A549 treated with AZD9567 at 1 μM for 4 hours (cell line): Measurements from ENCODE around the gene RNASE13. TPM values are rescaled to one million over a fixed set of nuclear protein-coding genes. Genes with fewer than 3 reads are reported as not detected.

Experiments used
- total RNA-seq: library from RNA; stranded (reverse); fragments of 200-300 nt; extraction: Qiagen RNA extraction; gene quantifications from 5 replicates; pipeline ENCODE4 v1.2.3, GENCODE V29; 2022; ENCODE audit not compliant: insufficient read depth

The RNASE13 gene, protein sequence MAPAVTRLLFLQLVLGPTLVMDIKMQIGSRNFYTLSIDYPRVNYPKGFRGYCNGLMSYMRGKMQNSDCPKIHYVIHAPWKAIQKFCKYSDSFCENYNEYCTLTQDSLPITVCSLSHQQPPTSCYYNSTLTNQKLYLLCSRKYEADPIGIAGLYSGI
- not detected in 5 replicates for total RNA-seq

DNA sequence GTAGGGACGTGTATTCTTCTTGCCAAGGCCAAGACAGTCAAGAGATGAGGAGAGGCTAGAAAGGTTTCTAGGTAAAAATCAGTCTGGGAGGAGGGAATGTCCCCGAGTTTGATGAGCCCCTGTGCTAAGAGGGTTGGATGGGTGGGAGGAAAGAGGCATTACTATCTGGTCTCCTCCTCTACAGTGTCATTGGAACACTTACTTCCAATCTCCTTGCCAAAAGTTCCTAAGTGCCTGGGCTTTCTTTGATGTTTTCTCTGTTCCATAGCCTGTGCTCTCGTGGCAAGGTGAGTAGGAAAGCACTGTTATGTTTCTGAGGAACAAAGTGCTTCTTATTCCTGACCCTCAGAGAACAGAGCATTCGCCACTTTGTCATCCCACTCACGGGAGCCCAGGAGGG is at the start of gene RNASE13:
Gene RNASE13 (minus strand): TSS at position 101 of the 400 bp plus-strand sequence. CDS start 519 bp downstream, outside the sequence.

DNA sequence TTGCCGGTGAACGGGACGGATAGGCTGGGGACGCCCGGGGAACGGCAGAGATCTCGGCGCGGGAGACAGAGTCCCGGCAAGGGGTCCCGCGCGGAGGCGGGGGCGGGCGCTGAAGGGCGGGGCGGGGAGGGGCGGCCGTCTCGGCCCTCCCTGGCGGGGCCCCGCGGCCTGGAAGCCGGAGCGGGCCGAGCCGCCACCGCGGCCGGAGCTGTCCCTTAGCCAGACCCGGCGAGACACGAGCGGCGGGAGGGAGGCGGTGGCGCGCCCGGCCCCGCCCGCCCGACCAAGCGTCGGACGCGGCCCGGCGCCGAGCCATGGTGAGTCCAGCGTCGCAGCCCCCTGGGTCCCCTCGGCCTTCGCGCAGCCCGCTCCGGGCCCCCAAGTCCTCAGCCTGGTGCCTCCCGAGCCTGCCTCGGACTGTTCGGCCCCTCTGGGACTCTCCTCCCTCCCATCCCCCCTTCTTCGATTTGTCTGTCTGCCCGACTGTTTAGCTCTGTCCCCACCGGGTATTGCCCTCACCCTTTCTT is 35.5 kb upstream of the RNASE13 start, which contains the start of gene ARHGEF40:
Gene ARHGEF40 (plus strand): TSS at position 222 of the 527 bp plus-strand sequence. CDS start 93 bp downstream, at position 315.

DNA sequence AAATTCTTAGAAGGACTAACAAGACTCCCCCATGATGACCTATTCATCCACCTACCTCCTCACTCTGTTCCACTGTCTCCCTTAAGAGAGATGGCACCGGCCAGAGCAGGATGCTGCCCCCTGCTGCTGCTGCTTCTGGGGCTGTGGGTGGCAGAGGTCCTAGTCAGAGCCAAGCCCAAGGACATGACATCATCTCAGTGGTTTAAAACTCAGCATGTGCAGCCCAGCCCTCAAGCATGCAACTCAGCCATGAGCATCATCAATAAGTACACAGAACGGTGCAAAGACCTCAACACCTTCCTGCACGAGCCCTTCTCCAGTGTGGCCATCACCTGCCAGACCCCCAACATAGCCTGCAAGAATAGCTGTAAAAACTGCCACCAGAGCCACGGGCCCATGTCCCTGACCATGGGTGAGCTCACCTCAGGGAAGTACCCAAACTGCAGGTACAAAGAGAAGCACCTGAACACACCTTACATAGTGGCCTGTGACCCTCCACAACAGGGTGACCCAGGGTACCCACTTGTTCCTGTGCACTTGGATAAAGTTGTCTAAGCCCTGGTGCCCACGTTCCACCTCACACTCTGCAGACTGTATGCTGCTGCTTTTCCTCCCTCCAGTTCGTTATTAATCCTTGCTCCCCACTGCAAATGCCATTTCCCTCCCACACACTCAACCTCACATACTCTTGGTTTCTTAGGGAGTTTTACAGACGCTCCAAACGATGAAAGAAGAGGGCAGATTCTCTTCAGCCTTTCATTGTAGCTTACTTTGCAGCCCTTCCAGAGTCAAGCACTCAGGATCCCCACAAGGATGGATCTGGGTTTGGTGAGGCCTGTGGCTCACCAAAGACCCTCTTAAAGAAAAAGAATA is 23.4 kb upstream of the RNASE13 start, which contains the start of gene RNASE8:
Gene RNASE8 (plus strand): TSS at position 20 of the 873 bp plus-strand sequence. CDS start 71 bp downstream, at position 91.

DNA sequence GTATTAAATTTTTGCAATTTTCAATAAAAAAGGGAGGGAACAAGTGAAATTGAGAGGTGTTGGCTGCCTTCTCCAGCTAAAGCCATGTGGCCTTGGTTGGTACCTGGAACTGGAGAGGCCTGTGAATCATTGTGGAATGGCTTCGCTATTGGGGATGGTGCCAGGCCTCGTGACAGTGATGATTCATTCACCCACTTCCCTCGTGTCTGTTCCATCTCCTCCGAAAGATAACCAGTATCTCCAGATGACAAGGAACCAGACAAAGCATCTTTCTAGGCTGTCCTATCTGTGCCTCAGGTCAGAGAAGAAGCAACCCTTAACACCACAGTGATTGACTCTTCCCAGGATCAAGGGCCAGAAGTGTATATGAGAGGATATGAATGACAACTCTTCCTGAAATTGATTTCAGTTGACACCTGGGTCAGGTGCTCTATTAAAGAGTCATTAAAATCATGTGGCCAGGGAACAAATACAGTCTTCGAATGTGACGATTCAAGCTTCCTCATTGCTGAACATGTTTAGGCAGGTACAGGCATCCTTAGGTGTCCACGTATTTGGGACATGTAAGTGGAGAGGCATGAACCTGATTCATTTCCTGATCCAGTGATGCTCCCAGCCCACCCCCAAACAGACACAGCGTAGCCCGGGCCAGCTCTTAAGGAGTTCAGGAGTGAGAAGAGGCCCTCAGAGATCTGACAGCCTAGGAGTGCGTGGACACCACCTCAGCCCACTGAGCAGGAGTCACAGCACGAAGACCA is 7.2 kb upstream of the RNASE13 start, which contains the start of gene RNASE7:
Gene RNASE7 (plus strand): TSS at position 687 of the 758 bp plus-strand sequence. CDS start 631 bp downstream, outside the sequence.

DNA sequence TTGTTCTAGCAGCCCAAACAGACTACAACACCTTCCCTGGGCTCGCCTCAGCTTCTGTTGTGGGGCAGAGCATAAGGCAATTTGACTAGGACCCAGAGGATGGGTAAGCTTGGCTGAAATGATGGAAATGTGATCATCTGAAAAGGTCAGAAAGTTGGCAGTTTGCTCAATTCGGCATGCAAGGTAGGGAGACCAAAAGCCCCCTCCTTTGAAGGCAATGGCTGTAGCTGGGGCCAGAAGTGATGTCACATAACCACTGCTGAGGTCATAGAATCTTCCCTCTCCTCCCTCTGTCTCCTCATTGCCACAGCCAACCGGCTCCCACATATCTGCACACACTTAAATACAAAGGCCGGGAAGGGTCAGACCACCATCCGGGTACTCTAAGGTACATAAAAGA is 4.7 kb downstream of the RNASE13 start, which contains the start of gene TPPP2:
Gene TPPP2 (plus strand): TSS at position 301 of the 400 bp plus-strand sequence. CDS start 365 bp downstream, outside the sequence.

DNA sequence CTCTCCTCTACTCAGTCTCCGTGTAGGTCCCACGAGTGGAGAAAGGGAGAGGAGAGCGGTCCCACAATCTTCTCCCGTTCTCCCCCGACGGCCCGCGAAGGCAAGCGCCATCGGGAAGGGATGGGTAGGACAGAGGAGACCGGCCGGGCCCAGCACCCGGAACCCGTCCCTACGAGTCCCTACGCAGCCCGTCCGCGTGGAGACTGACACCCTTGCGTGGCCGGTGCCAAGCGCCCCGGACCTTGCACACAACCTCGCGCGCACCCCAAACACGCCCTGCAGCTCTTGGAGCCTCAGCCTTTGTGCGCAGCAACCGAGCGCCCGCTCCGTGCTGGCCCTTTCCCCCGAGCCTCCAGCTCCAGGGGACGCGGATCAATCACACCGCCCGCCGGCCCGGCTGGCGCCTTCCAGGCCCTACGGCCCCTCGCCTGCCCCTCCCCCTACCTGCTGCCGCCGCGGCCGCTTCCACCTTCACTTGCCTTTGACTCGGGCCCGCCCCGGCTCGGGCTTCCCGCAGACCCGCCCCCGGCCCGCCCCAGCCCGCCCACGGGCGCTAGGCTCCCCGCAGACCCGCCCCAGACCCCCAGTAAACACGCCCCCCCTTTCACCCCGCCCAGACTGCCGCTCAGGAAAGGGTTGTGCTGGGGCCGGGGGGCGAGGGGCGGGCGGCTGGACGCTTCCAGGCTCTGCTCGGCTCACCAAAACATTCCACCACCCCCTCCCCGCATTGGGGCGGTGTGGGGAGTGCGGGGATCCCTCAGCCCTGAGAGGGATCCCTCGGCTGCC is 9.8 kb downstream of the RNASE13 start, which contains the start of gene NDRG2:
Gene NDRG2 (minus strand): TSS at position 477 of the 786 bp plus-strand sequence. CDS start 1,746 bp downstream, outside the sequence.

DNA sequence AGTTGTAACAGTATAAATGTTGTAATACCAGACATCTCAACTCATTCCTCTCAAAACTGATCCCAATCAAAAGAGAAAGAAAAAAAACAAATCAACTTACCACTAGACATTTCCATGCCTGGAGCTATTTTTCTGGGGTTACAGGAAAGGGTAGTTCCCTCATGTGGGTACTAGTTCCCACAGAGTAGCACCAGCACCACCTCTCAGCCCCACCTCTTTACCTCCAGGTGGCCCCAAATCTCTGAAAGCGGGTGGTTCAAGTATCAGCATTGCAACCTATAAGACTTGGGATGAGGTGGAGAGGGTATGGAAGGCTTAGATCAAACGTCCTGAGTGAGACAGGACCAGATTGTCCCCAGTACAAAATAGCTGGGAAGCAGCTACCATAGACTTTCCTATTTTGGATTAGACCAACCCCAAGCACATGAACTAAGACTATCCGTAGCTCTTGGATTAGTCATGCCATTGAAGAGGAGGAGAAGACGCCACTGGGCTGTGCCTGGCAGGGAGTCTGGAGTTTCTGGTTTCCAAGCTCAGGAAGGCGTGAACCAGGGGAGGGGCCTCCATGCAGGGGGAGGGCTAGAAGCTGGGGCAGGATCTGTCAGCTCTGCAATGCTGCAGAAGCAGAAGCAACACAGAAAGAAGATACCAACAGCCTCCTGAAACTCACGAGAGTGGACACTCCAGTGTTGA is 35.8 kb downstream of the RNASE13 start, which contains the start of gene SLC39A2:
Gene SLC39A2 (plus strand): TSS at position 620 of the 693 bp plus-strand sequence. CDS start 154 bp downstream, outside the sequence.

DNA sequence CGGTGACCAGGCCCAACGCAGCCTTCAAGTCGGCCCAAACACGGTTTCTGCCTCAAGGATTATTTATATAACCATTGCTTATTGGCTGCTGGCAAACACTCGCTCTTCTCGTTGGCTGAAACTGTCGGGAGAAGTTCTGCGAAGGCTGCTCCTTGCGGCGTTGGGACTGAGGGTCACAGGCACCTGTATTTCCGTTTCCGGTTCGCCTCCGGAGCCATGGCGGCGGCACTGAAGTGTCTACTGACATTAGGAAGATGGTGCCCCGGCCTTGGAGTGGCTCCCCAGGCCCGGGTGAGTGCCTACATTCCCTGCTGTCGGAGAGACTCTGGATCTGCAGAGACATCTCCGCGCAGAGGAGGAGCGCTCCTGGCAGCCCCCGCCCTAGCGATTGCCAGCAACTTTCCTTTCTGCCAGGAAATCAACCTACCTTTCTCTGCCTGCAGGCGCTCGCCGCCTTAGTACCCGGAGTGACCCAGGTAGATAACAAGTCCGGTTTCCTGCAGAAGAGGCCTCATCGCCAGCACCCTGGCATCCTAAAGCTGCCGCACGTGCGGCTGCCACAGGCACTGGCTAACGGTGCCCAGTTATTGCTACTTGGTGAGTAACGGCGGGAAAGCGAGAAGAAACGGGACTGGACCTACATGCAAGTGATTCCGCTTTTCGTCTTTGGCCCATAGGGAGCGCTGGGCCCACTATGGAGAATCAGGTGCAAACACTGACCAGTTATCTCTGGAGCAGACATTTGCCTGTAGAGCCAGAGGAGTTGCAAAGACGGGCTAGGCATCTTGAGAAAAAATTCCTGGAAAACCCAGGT is 44.6 kb downstream of the RNASE13 start, which contains the start of gene METTL17:
Gene METTL17 (plus strand): TSS at position 194 of the 814 bp plus-strand sequence. CDS start 23 bp downstream, at position 217.

Other genes starting within 250 kb of the RNASE13 start
- gene RNASE1, start 232.0 kb downstream of the RNASE13 start, total RNA-seq, result 0.19 to 0.39 TPM (median 0.29 TPM) in 4 of 5 replicates, not detected in the other
- not detected in 5 replicates for gene RNASE3, start 143.4 kb downstream of the RNASE13 start, total RNA-seq
- not detected in 5 replicates for gene RNASE2, start 79.3 kb downstream of the RNASE13 start, total RNA-seq
- 57.7 to 80.3 TPM (median 76.2 TPM) in 5 replicates for gene METTL17, start 44.8 kb downstream of the RNASE13 start, total RNA-seq
- 0.06 to 0.08 TPM in 2 of 5 replicates, not detected in the others for gene SLC39A2, start 35.5 kb downstream of the RNASE13 start, total RNA-seq
- 1.3 to 2.8 TPM (median 2.4 TPM) in 5 replicates for gene NDRG2, start 9.7 kb downstream of the RNASE13 start, total RNA-seq
- not detected in 5 replicates for gene TPPP2, start 4.6 kb downstream of the RNASE13 start, total RNA-seq
- not detected in 5 replicates for gene RNASE7, start 7.6 kb upstream of the RNASE13 start, total RNA-seq
- not detected in 5 replicates for gene RNASE8, start 23.0 kb upstream of the RNASE13 start, total RNA-seq
- gene ARHGEF40, start 35.5 kb upstream of the RNASE13 start, total RNA-seq, result 6.0 to 10.5 TPM (median 8.1 TPM) in 5 replicates
- 11.2 to 25.3 TPM (median 24.9 TPM) in 5 replicates for gene ZNF219, start 63.8 kb upstream of the RNASE13 start, total RNA-seq
- gene TMEM253, start 66.3 kb upstream of the RNASE13 start, total RNA-seq, result 0.41 to 0.90 TPM (median 0.87 TPM) in 4 of 5 replicates, not detected in the other
- not detected in 5 replicates for gene OR5AU1, start 121.3 kb upstream of the RNASE13 start, total RNA-seq
- gene HNRNPC, start 234.6 kb upstream of the RNASE13 start, total RNA-seq, result 717 to 807 TPM (median 775 TPM) in 5 replicates
- 0.11 to 0.32 TPM (median 0.19 TPM) in 4 of 5 replicates, not detected in the other for gene RPGRIP1, start 245.3 kb upstream of the RNASE13 start, total RNA-seq